ENCODE results near the gene AARS2.

DNA sequence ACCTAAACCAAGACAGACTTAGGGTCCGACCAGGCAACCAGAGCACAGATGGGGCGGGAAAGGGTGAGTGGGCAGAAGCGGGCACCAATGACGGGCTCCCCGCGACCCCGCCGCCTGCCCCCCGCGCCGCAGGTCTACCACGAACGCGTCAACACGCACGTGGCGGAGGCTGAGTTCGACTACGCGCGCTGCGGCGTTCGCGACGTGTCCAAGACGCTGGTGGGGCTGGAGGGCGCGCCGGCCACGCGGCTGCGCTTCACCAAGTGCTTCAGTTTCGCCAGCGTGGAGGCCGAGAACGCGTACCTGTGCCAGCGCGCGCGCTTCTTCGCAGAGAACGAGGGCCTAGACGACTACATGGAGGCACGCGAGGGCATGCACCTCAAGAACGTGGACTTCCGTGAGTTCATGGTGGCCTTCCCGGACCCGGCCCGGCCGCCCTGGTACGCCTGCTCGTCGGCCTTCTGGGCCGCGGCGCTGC is 37.8 kb downstream of the AARS2 start:
- TF ChIP-seq, protein P1, sequence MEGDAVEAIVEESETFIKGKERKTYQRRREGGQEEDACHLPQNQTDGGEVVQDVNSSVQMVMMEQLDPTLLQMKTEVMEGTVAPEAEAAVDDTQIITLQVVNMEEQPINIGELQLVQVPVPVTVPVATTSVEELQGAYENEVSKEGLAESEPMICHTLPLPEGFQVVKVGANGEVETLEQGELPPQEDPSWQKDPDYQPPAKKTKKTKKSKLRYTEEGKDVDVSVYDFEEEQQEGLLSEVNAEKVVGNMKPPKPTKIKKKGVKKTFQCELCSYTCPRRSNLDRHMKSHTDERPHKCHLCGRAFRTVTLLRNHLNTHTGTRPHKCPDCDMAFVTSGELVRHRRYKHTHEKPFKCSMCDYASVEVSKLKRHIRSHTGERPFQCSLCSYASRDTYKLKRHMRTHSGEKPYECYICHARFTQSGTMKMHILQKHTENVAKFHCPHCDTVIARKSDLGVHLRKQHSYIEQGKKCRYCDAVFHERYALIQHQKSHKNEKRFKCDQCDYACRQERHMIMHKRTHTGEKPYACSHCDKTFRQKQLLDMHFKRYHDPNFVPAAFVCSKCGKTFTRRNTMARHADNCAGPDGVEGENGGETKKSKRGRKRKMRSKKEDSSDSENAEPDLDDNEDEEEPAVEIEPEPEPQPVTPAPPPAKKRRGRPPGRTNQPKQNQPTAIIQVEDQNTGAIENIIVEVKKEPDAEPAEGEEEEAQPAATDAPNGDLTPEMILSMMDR (IDR thresholded peaks at IDR 0.05): no peak
- no peak for TF ChIP-seq POLR2A (IDR thresholded peaks at IDR 0.05)
